GM12864 (cell line): Measurements from ENCODE around the gene PDZK1IP1.

Experiments
- DNase-seq: peaks from one replicate; pipeline ENCODE4 v3.0.0-alpha.2; 2011; ENCODE audit warnings: low read depth
- H3K4me3 ChIP-seq: 2 replicates; pipeline ENCODE4 v1.5.1; 2011; ENCODE audit warnings: mild to moderate bottlenecking, low read depth, low read length, control low read depth
- CTCF ChIP-seq: IDR thresholded peaks from 2 replicates; pipeline ENCODE4 v1.5.1; 2011; ENCODE audit warnings: low read depth, mild to moderate bottlenecking, moderate library complexity, low read length, control low read depth, inconsistent platforms; ENCODE audit errors: missing control alignments

The PDZK1IP1 gene

GRCh38 chr1:47214549-47214948 lies 24.7 kb upstream of the PDZK1IP1 start:
- no peak overlapping the region for H3K4me3 ChIP-seq
- DNase-seq = no peak
- TF ChIP-seq CTCF = no peak

GRCh38 chr1:47213230-47213963 lies 23.6 kb upstream of the PDZK1IP1 start:
- no peak overlapping the region for H3K4me3 ChIP-seq
- no peak for DNase-seq
- no peak for TF ChIP-seq CTCF

GRCh38 chr1:47212636-47213229 lies 22.9 kb upstream of the PDZK1IP1 start:
- no peak for TF ChIP-seq CTCF
- no peak for DNase-seq
- no peak overlapping the region for H3K4me3 ChIP-seq

GRCh38 chr1:47211796-47212269 lies 22.0 kb upstream of the PDZK1IP1 start:
- no peak for TF ChIP-seq CTCF
- DNase-seq = no peak
- H3K4me3 ChIP-seq = no peak overlapping the region

- no peak for TF ChIP-seq CTCF
- no peak for DNase-seq
- no peak overlapping the region for H3K4me3 ChIP-seq
Observed at GRCh38 chr1:47210666-47211065, 20.8 kb upstream of the PDZK1IP1 start.

GRCh38 chr1:47209725-47210325 lies 20.0 kb upstream of the PDZK1IP1 start:
- TF ChIP-seq CTCF = no peak
- no peak overlapping the region for H3K4me3 ChIP-seq
- DNase-seq = no peak
